Stimulated activated CD4-positive, alpha-beta T cell treated with anti-CD3 and anti-CD28 coated beads, Interleukin-15, amount 100 ng/mL, for 1 hour (primary cell): ENCODE measurements around the gene TMEM198.

Source experiments
- DNase-seq, 2 donors: peaks; one replicate each; pipeline ENCODE4 v3.0.0-alpha.2; 2020; ENCODE audit warnings: low read depth in 1 of 2, low spot score in 1 of 2

The TMEM198 gene

GRCh38 chr2:219543596-219544358, at the start of gene TMEM198, which contains the start of gene CHPF:
Gene TMEM198, plus strand, starts transcription at chr2:219544028. Its CDS starts 700 bp downstream, at chr2:219544728.
Gene CHPF, minus strand, starts transcription at chr2:219543809. Its CDS starts 271 bp downstream, at chr2:219543538.
- peak; percentile 81 to 87 for DNase-seq

- DNase-seq: no peak
Measured at GRCh38 chr2:219494952-219495530, 48.8 kb upstream of the TMEM198 start.

GRCh38 chr2:219495531-219496122, 48.2 kb upstream of the TMEM198 start:
- DNase-seq: peak in 1 of 2 donors; percentile 16

GRCh38 chr2:219496247-219496824, 47.5 kb upstream of the TMEM198 start:
- no peak for DNase-seq

- no peak for DNase-seq
Measured at GRCh38 chr2:219496825-219497494, 46.9 kb upstream of the TMEM198 start.

- no peak for DNase-seq
Measured at GRCh38 chr2:219497495-219498279, 46.1 kb upstream of the TMEM198 start.

GRCh38 chr2:219498280-219499057, 45.4 kb upstream of the TMEM198 start, which contains the start of gene GMPPA:
Gene GMPPA, plus strand, starts transcription at chr2:219498891. Its CDS starts 1,085 bp downstream, at chr2:219499976.
- peak; percentile 80 to 83 for DNase-seq

- DNase-seq: no peak
Measured at GRCh38 chr2:219499058-219499307, 44.8 kb upstream of the TMEM198 start.

GRCh38 chr2:219499555-219499954, 44.3 kb upstream of the TMEM198 start:
- no peak for DNase-seq

- no peak for DNase-seq
Measured at GRCh38 chr2:219500135-219500534, 43.7 kb upstream of the TMEM198 start.

GRCh38 chr2:219501849-219502248, 42.0 kb upstream of the TMEM198 start:
- no peak for DNase-seq

GRCh38 chr2:219502618-219503017, 41.2 kb upstream of the TMEM198 start:
- no peak for DNase-seq

GRCh38 chr2:219505585-219505984, 38.2 kb upstream of the TMEM198 start:
- no peak for DNase-seq

- no peak for DNase-seq
Measured at GRCh38 chr2:219506153-219506801, 37.6 kb upstream of the TMEM198 start.

- no peak for DNase-seq
Measured at GRCh38 chr2:219506802-219507526, 36.9 kb upstream of the TMEM198 start.

GRCh38 chr2:219507581-219508443, 36.0 kb upstream of the TMEM198 start:
- DNase-seq: no peak

GRCh38 chr2:219508444-219508734, 35.4 kb upstream of the TMEM198 start:
- DNase-seq: no peak
